ENCODE measurements around the gene CARD10. TPM values are rescaled to one million over a fixed set of nuclear protein-coding genes. Genes with fewer than 3 reads are reported as not detected.
"Not testable (repeated sequence)": the region's sequence is repeated elsewhere in the genome, so short reads cannot be mapped to it uniquely, and the experiment has no call there.

CARD10 gene
- total RNA-seq, 1 donor from 2014 or later, result 46.7 TPM

DNA sequence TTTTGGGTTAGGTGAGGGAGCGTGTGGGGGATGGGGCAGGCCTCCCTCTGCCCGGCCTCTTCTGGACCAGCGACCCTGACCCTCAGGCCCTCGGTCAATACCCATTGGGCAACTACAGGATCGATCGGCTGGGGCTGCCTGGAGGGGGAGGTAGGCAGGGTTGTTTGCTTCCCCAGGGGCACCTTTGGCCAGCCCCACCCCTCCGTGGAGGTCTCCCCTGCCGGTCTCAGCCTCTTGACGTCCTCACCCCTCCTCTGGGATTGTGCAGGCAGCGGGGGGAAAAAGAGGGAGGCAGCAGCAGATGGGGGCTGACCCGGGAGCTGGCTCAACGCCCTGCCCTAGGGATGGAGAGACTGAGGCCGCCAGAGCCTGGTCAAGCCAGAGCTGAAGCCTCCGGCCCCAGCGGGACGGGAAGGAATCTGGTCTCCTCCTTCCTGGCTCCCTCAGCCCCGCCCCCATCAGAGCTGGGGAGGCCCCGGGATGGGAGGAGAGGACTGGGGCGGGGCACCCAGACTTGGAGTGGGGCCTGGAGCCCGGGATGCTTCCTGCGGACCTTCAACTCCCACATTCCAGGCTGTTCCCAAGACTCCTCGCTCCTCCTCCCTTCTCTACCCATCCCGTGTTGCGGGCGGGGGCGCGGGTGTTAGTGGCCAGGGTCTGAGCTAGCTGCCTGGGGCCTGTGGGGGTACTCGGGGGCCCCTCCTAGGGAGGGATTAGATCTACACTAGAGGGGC lies 26.7 kb upstream of the CARD10 start:
- no peaks in the 10 kb centered on the region for H3K27me3 Mint-ChIP-seq
- TF ChIP-seq, protein P1, sequence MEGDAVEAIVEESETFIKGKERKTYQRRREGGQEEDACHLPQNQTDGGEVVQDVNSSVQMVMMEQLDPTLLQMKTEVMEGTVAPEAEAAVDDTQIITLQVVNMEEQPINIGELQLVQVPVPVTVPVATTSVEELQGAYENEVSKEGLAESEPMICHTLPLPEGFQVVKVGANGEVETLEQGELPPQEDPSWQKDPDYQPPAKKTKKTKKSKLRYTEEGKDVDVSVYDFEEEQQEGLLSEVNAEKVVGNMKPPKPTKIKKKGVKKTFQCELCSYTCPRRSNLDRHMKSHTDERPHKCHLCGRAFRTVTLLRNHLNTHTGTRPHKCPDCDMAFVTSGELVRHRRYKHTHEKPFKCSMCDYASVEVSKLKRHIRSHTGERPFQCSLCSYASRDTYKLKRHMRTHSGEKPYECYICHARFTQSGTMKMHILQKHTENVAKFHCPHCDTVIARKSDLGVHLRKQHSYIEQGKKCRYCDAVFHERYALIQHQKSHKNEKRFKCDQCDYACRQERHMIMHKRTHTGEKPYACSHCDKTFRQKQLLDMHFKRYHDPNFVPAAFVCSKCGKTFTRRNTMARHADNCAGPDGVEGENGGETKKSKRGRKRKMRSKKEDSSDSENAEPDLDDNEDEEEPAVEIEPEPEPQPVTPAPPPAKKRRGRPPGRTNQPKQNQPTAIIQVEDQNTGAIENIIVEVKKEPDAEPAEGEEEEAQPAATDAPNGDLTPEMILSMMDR (IDR thresholded peaks at IDR 0.05; ENCODE audit: unreplicated experiment), result no peak
- peak; percentile 44 for DNase-seq (ENCODE audit: low spot score, unreplicated experiment)
- no peaks in the 10 kb centered on the region for H3K36me3 Mint-ChIP-seq (ENCODE audit: insufficient read depth)
- peaks cover 29% of the 10 kb centered on the region for H3K4me1 Mint-ChIP-seq (ENCODE audit: low read depth)
- peak overlapping the region; percentile 33 for H3K4me3 Mint-ChIP-seq (ENCODE audit: low read depth)
- peak overlapping the region; percentile 96 for H3K27ac Mint-ChIP-seq
- H3K9me3 Mint-ChIP-seq (ENCODE audit: low read depth), result no peaks in the 10 kb centered on the region

DNA sequence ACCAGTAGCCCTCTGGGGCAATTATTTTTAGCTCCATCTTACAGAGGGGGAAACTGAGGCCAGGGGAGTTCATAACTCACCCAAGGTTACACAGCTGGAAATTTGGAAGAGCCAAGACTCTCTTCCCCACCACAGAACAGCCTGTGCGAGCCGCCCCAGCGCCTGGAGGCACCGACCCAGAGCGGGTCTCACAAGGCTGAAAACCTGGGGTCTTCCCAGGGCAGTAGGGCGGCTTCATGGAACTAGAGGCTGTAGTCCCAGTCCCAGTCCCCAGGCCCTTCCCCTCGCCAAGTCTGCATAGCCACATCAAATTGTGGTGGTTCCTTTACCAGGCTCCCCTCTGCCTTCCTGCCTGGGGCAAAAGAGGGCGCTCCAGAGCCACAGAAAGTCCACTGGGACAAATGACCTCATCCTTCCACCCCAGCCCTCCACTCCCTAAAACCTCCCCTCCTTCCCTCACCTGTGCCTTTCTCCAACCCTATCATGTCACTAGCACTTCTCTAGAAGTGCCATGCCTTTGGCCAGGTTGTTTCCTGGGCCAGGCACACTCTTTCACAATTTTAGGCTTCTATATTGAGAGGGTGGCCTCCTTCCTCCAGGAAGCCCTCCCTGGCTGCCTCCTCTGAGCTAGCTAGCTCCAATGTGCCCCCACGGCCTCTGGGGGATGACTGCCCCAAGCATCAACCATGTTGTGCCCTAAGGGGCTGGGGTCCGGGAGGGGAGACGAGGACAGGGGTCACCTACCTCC lies 25.9 kb upstream of the CARD10 start:
- no peaks in the 10 kb centered on the region for H3K36me3 Mint-ChIP-seq (ENCODE audit: insufficient read depth)
- H3K27me3 Mint-ChIP-seq, result no peaks in the 10 kb centered on the region
- peak overlapping the region; percentile 7 for H3K4me3 Mint-ChIP-seq (ENCODE audit: low read depth)
- peaks cover 35% of the 10 kb centered on the region for H3K4me1 Mint-ChIP-seq (ENCODE audit: low read depth)
- TF ChIP-seq, protein P1 (IDR thresholded peaks at IDR 0.05; ENCODE audit: unreplicated experiment), result peak; percentile 70
- H3K9me3 Mint-ChIP-seq (ENCODE audit: low read depth), result no peaks in the 10 kb centered on the region
- DNase-seq (ENCODE audit: low spot score, unreplicated experiment), result peak; percentile 56
- H3K27ac Mint-ChIP-seq, result peak overlapping the region; percentile 96

DNA sequence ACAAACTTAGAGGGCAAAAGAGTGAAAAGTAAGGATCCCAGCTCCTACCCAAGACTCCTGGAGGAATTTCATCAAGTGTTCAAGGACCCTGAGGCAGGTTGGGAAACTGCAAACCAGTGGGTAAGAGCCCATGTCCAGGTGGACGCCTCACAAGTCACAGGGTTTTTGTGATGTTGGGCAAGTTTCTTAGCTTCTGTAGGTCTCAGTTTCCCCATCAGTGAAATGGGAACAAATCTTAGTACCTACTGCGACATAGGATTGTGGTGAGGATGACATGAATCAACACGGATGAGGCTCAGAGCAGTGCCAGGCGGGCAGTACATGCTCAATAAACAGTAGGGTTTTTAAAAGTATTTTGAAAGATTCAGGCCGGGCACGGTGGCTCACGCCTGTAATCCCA lies 23.7 kb upstream of the CARD10 start:
- Mint-ChIP-seq H3K27ac (no peak overlapping the region), H3K4me1 (ENCODE audit: low read depth) (peaks cover 39% of the 10 kb centered on the region), H3K4me3 (ENCODE audit: low read depth) (no peak overlapping the region), H3K9me3 (ENCODE audit: low read depth) (no peaks in the 10 kb centered on the region), H3K36me3 (ENCODE audit: insufficient read depth) (no peaks in the 10 kb centered on the region), H3K27me3 (no peaks in the 10 kb centered on the region)
- TF ChIP-seq, protein P1 (IDR thresholded peaks at IDR 0.05; ENCODE audit: unreplicated experiment), result no peak
- DNase-seq (ENCODE audit: low spot score, unreplicated experiment), result no peak

GRCh38 chr22:37542416-37542815 lies 23.2 kb upstream of the CARD10 start:
- not testable (repeated sequence) for DNase-seq (ENCODE audit: low spot score, unreplicated experiment); H3K27me3 Mint-ChIP-seq; H3K27ac Mint-ChIP-seq; H3K36me3 Mint-ChIP-seq (ENCODE audit: insufficient read depth); H3K4me3 Mint-ChIP-seq (ENCODE audit: low read depth); H3K9me3 Mint-ChIP-seq (ENCODE audit: low read depth)
- H3K4me1 Mint-ChIP-seq (ENCODE audit: low read depth), result peaks cover 38% of the 10 kb centered on the region

- not testable (repeated sequence) for H3K9me3 Mint-ChIP-seq (ENCODE audit: low read depth); H3K4me3 Mint-ChIP-seq (ENCODE audit: low read depth); H3K27me3 Mint-ChIP-seq; DNase-seq (ENCODE audit: low spot score, unreplicated experiment); H3K36me3 Mint-ChIP-seq (ENCODE audit: insufficient read depth); H3K27ac Mint-ChIP-seq
- peaks cover 18% of the 10 kb centered on the region for H3K4me1 Mint-ChIP-seq (ENCODE audit: low read depth)
These were observed 20.6 kb upstream of the CARD10 start for GRCh38 chr22:37539790-37540189.

DNA sequence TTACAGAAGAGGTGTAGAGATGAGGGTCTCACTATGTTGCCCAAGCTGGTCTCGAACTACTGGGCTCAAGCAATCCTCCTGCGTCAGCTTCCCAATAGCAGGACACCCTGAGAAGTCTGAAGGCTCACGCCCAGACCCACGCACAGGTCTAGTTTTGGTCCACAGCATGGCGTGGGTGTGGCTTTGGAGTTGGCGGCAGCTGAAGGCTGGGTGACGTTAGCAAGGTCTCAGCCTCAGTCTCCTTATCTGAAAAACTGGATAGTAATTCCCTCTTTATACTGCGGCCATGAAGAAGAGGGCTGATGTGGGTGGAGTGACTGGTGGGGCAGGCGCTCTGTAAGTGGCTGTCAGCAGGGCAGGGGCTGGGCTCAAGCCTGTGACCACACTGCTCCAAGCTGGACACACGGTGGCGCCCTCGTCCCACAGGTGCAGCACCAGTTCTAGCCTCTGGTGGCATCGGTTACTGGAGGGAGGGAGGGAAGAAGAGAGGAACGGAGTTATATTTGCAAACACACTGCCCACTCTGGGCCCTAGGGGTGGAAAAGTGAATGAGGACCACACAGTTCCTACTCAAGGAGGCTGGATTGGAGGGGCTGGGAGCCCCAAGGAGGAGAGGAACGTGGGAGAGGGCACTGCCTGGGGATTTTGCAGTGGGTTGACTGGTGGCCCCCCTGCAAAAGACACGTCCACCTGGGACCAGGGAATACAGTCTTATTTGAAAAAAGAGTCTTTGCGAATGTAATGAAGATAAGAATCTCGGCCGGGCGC lies 19.6 kb upstream of the CARD10 start:
- H3K36me3 Mint-ChIP-seq (ENCODE audit: insufficient read depth), result no peaks in the 10 kb centered on the region
- TF ChIP-seq, protein P1 (IDR thresholded peaks at IDR 0.05; ENCODE audit: unreplicated experiment), result peak; percentile 99
- no peak overlapping the region for H3K4me3 Mint-ChIP-seq (ENCODE audit: low read depth)
- H3K4me1 Mint-ChIP-seq (ENCODE audit: low read depth), result peaks cover 23% of the 10 kb centered on the region
- H3K9me3 Mint-ChIP-seq (ENCODE audit: low read depth), result no peaks in the 10 kb centered on the region
- peak; percentile 95 for DNase-seq (ENCODE audit: low spot score, unreplicated experiment)
- peak overlapping the region; percentile 83 for H3K27ac Mint-ChIP-seq
- H3K27me3 Mint-ChIP-seq, result no peaks in the 10 kb centered on the region

All from progenitor cell of endocrine pancreas (in vitro differentiated cells).